Measurements from ENCODE around the gene GRB10.

The GRB10 gene

GRCh38 chr7:50778189-50778588 is 4.5 kb downstream of the GRB10 start:
- Histone ChIP-seq H2BK12ac (ENCODE audit: low read length in 2 of 2) (no peak overlapping the region), H4K8ac (ENCODE audit: low read length) (no peak overlapping the region), H3K27ac (ENCODE audit: low read length, poor library complexity, severe bottlenecking) (no peak overlapping the region), H2BK5ac (ENCODE audit: low read depth, low read length, poor library complexity, severe bottlenecking) (no peak overlapping the region), H3K4ac (ENCODE audit: low read depth in 1 of 2, low read length in 2 of 2) (no peak overlapping the region), H2BK120ac (ENCODE audit: low read depth, low read length) (no peak overlapping the region), H3K27me3 (ENCODE audit: control insufficient read depth in 1 of 2, insufficient read depth in 1 of 2, low read length in 2 of 2) (no peaks in the 10 kb centered on the region), H3K4me2 (ENCODE audit: low read length, poor library complexity, severe bottlenecking) (no peak overlapping the region), H3K23ac (ENCODE audit: low read length in 2 of 2) (no peak overlapping the region), H3K9ac (ENCODE audit: low read length) (no peak overlapping the region), H4K91ac (ENCODE audit: low read length) (no peak overlapping the region), H3K4me1 (ENCODE audit: control insufficient read depth, insufficient read depth, low read depth, low read length) (peaks cover 23% of the 10 kb centered on the region), H2AK5ac (ENCODE audit: low read length, severe bottlenecking) (no peak overlapping the region), H3K36me3 (ENCODE audit: control insufficient read depth in 1 of 2, insufficient read depth in 2 of 2, low read depth in 1 of 2, low read length in 2 of 2) (peaks cover 0 to 5% of the 10 kb centered on the region in 2 experiments), H3K18ac (ENCODE audit: low read depth in 1 of 2, low read length in 2 of 2) (no peak overlapping the region), H2BK15ac (ENCODE audit: low read depth, poor library complexity, severe bottlenecking) (no peak overlapping the region), H3K79me1 (replicated peaks; ENCODE audit: low read length, poor library complexity, severe bottlenecking) (peaks cover 34% of the 10 kb centered on the region), H3K9me3 (ENCODE audit: control insufficient read depth, low read length) (no peaks in the 10 kb centered on the region), H3K14ac (ENCODE audit: low read length in 2 of 2) (no peak overlapping the region), H3K4me3 (ENCODE audit: insufficient read depth in 1 of 2, low read depth in 1 of 2, low read length in 2 of 2) (no peak overlapping the region), H2AFZ (ENCODE audit: low read depth, low read length) (no peak overlapping the region)
- DNase-seq: no peak

DNA sequence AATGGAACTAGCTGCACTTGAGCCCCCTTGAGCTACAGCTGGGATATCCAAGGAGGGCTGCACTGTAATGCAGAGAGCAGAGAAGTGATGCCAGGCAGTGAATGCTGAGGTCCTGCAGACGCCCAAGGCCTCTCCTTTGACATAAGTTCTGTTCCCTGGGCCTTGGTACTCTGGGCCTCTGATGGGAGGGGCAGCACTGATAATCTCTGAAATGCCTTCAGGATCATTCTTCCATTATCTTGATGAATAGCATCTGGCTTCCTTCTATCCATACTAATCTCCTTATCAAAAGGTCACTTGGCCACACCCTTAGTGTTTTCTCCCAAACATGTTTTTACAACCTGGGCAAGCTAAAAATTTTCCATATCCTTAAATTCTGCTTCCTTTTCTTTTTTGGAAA is 6.9 kb downstream of the GRB10 start:
- Histone ChIP-seq H3K23ac (ENCODE audit: low read length in 2 of 2) (no peak overlapping the region), H3K79me1 (replicated peaks; ENCODE audit: low read length, poor library complexity, severe bottlenecking) (peaks cover 32% of the 10 kb centered on the region), H3K4me3 (ENCODE audit: insufficient read depth in 1 of 2, low read depth in 1 of 2, low read length in 2 of 2) (no peak overlapping the region), H3K9ac (ENCODE audit: low read length) (no peak overlapping the region), H3K36me3 (ENCODE audit: control insufficient read depth in 1 of 2, insufficient read depth in 2 of 2, low read depth in 1 of 2, low read length in 2 of 2) (peaks cover 0 to 5% of the 10 kb centered on the region in 2 experiments), H2BK12ac (ENCODE audit: low read length in 2 of 2) (no peak overlapping the region), H3K18ac (ENCODE audit: low read depth in 1 of 2, low read length in 2 of 2) (no peak overlapping the region), H4K8ac (ENCODE audit: low read length) (no peak overlapping the region), H3K4me2 (ENCODE audit: low read length, poor library complexity, severe bottlenecking) (no peak overlapping the region), H3K9me3 (ENCODE audit: control insufficient read depth, low read length) (no peaks in the 10 kb centered on the region), H3K27ac (ENCODE audit: low read length, poor library complexity, severe bottlenecking) (no peak overlapping the region), H3K14ac (ENCODE audit: low read length in 2 of 2) (no peak overlapping the region), H3K27me3 (ENCODE audit: control insufficient read depth in 1 of 2, insufficient read depth in 1 of 2, low read length in 2 of 2) (no peaks in the 10 kb centered on the region), H2AFZ (ENCODE audit: low read depth, low read length) (no peak overlapping the region), H2BK120ac (ENCODE audit: low read depth, low read length) (no peak overlapping the region), H3K4ac (ENCODE audit: low read depth in 1 of 2, low read length in 2 of 2) (no peak overlapping the region), H3K4me1 (ENCODE audit: control insufficient read depth, insufficient read depth, low read depth, low read length) (peaks cover 16% of the 10 kb centered on the region), H4K91ac (ENCODE audit: low read length) (no peak overlapping the region), H2BK5ac (ENCODE audit: low read depth, low read length, poor library complexity, severe bottlenecking) (no peak overlapping the region), H2AK5ac (ENCODE audit: low read length, severe bottlenecking) (no peak overlapping the region), H2BK15ac (ENCODE audit: low read depth, poor library complexity, severe bottlenecking) (no peak overlapping the region)
- 82% methylated on average over 1 of the region's 1 CpG for WGBS
- DNase-seq: no peak

GRCh38 chr7:50775231-50775630 is 7.5 kb downstream of the GRB10 start:
- H3K4me1 ChIP-seq (ENCODE audit: control insufficient read depth, insufficient read depth, low read depth, low read length): peaks cover 19% of the 10 kb centered on the region
- H2BK12ac ChIP-seq (ENCODE audit: low read length in 2 of 2): no peak overlapping the region
- H3K18ac ChIP-seq (ENCODE audit: low read depth in 1 of 2, low read length in 2 of 2): no peak overlapping the region
- H3K4me3 ChIP-seq (ENCODE audit: insufficient read depth in 1 of 2, low read depth in 1 of 2, low read length in 2 of 2): no peak overlapping the region
- H3K36me3 ChIP-seq (ENCODE audit: control insufficient read depth in 1 of 2, insufficient read depth in 2 of 2, low read depth in 1 of 2, low read length in 2 of 2): peaks cover 0 to 5% of the 10 kb centered on the region in 2 experiments
- H2AK5ac ChIP-seq (ENCODE audit: low read length, severe bottlenecking): no peak overlapping the region
- peaks cover 33% of the 10 kb centered on the region for H3K79me1 ChIP-seq (replicated peaks; ENCODE audit: low read length, poor library complexity, severe bottlenecking)
- no peak overlapping the region for H3K9ac ChIP-seq (ENCODE audit: low read length)
- H3K14ac ChIP-seq (ENCODE audit: low read length in 2 of 2): no peak overlapping the region
- H4K91ac ChIP-seq (ENCODE audit: low read length): no peak overlapping the region
- H2BK5ac ChIP-seq (ENCODE audit: low read depth, low read length, poor library complexity, severe bottlenecking): no peak overlapping the region
- no peak overlapping the region for H3K4me2 ChIP-seq (ENCODE audit: low read length, poor library complexity, severe bottlenecking)
- DNase-seq: no peak
- WGBS: 98% methylated on average over 3 of the region's 3 CpGs
- H2BK15ac ChIP-seq (ENCODE audit: low read depth, poor library complexity, severe bottlenecking): no peak overlapping the region
- H3K27ac ChIP-seq (ENCODE audit: low read length, poor library complexity, severe bottlenecking): no peak overlapping the region
- H3K23ac ChIP-seq (ENCODE audit: low read length in 2 of 2): no peak overlapping the region
- no peaks in the 10 kb centered on the region for H3K9me3 ChIP-seq (ENCODE audit: control insufficient read depth, low read length)
- H2AFZ ChIP-seq (ENCODE audit: low read depth, low read length): no peak overlapping the region
- no peak overlapping the region for H3K4ac ChIP-seq (ENCODE audit: low read depth in 1 of 2, low read length in 2 of 2)
- no peak overlapping the region for H2BK120ac ChIP-seq (ENCODE audit: low read depth, low read length)
- H4K8ac ChIP-seq (ENCODE audit: low read length): no peak overlapping the region
- no peaks in the 10 kb centered on the region for H3K27me3 ChIP-seq (ENCODE audit: control insufficient read depth in 1 of 2, insufficient read depth in 1 of 2, low read length in 2 of 2)

DNA sequence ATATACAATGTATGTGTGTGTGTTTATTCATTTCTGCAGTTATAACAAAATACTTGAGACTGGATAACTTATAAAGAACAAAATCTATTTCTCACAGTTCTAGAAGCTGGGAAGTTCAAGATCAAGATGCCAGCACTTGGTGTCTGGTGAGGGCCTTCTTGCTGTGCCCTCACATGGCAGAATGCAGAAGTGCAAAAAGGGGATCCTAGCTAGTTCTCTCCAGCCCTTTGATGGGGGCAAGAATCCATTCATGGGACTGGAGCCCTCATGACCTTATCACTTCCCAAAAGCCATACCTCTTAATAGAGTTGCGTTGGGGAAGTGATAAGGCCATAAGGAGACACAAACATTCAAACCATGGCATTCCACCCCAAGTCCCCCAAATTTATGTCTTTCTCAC is 8.4 kb downstream of the GRB10 start:
- Histone ChIP-seq H2BK5ac (ENCODE audit: low read depth, low read length, poor library complexity, severe bottlenecking) (no peak overlapping the region), H3K36me3 (ENCODE audit: control insufficient read depth in 1 of 2, insufficient read depth in 2 of 2, low read depth in 1 of 2, low read length in 2 of 2) (peaks cover 2 to 8% of the 10 kb centered on the region in 2 experiments), H3K4me3 (ENCODE audit: insufficient read depth in 1 of 2, low read depth in 1 of 2, low read length in 2 of 2) (no peak overlapping the region), H3K4ac (ENCODE audit: low read depth in 1 of 2, low read length in 2 of 2) (no peak overlapping the region), H2BK12ac (ENCODE audit: low read length in 2 of 2) (no peak overlapping the region), H3K9ac (ENCODE audit: low read length) (no peak overlapping the region), H2BK120ac (ENCODE audit: low read depth, low read length) (no peak overlapping the region), H3K4me2 (ENCODE audit: low read length, poor library complexity, severe bottlenecking) (no peak overlapping the region), H2BK15ac (ENCODE audit: low read depth, poor library complexity, severe bottlenecking) (no peak overlapping the region), H4K91ac (ENCODE audit: low read length) (no peak overlapping the region), H3K23ac (ENCODE audit: low read length in 2 of 2) (no peak overlapping the region), H4K8ac (ENCODE audit: low read length) (no peak overlapping the region), H2AK5ac (ENCODE audit: low read length, severe bottlenecking) (no peak overlapping the region), H3K14ac (ENCODE audit: low read length in 2 of 2) (no peak overlapping the region), H2AFZ (ENCODE audit: low read depth, low read length) (no peak overlapping the region), H3K27me3 (ENCODE audit: control insufficient read depth in 1 of 2, insufficient read depth in 1 of 2, low read length in 2 of 2) (no peaks in the 10 kb centered on the region), H3K27ac (ENCODE audit: low read length, poor library complexity, severe bottlenecking) (no peak overlapping the region), H3K9me3 (ENCODE audit: control insufficient read depth, low read length) (no peaks in the 10 kb centered on the region), H3K18ac (ENCODE audit: low read depth in 1 of 2, low read length in 2 of 2) (no peak overlapping the region), H3K79me1 (replicated peaks; ENCODE audit: low read length, poor library complexity, severe bottlenecking) (peaks cover 36% of the 10 kb centered on the region), H3K4me1 (ENCODE audit: control insufficient read depth, insufficient read depth, low read depth, low read length) (peaks cover 16% of the 10 kb centered on the region)
- DNase-seq: no peak
- 98% methylated on average over 1 of the region's 1 CpG for WGBS

Data from mesenchymal stem cell (in vitro differentiated cells and primary cell).